Gastroesophageal sphincter (tissue), 3 donors: ENCODE data around the gene TAF11.
"Not testable (repeated sequence)": the region's sequence is repeated elsewhere in the genome, so short reads cannot be mapped to it uniquely, and the experiment has no call there.

Experiments
- POLR2A ChIP-seq, 2 donors: fragments of 450-650 bp; IDR thresholded peaks; one replicate each; pipeline ENCODE4 v1.6.1; 2017; ENCODE audit warnings: antibody characterized with exemption in 2 of 2, mild to moderate bottlenecking in 2 of 2, moderate library complexity in 1 of 2
- POLR2AphosphoS5 ChIP-seq: sonication (generic); formaldehyde crosslinking; IDR thresholded peaks from one replicate; pipeline ENCODE4 v1.6.1; 2017; ENCODE audit warnings: antibody characterized with exemption
- TF ChIP-seq, protein P1 (sequence below), 4 experiments: fragments of 200-600 bp in 2 of 4; fragments of 450-650 bp in 2 of 4; sonication (generic) in 1 of 4; IDR thresholded peaks; one replicate each; pipeline ENCODE4 v1.5.1; 2017 to 2019; ENCODE audit warnings: antibody characterized with exemption in 4 of 4, mild to moderate bottlenecking in 2 of 4, moderate library complexity in 2 of 4

GRCh38 chr6:34849066-34849465 is 38.8 kb downstream of the TAF11 start:
- TF ChIP-seq POLR2A (IDR thresholded peaks at IDR 0.05); POLR2AphosphoS5: not testable (repeated sequence)
- TF ChIP-seq, protein P1, sequence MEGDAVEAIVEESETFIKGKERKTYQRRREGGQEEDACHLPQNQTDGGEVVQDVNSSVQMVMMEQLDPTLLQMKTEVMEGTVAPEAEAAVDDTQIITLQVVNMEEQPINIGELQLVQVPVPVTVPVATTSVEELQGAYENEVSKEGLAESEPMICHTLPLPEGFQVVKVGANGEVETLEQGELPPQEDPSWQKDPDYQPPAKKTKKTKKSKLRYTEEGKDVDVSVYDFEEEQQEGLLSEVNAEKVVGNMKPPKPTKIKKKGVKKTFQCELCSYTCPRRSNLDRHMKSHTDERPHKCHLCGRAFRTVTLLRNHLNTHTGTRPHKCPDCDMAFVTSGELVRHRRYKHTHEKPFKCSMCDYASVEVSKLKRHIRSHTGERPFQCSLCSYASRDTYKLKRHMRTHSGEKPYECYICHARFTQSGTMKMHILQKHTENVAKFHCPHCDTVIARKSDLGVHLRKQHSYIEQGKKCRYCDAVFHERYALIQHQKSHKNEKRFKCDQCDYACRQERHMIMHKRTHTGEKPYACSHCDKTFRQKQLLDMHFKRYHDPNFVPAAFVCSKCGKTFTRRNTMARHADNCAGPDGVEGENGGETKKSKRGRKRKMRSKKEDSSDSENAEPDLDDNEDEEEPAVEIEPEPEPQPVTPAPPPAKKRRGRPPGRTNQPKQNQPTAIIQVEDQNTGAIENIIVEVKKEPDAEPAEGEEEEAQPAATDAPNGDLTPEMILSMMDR (IDR thresholded peaks at IDR 0.05) = not testable (repeated sequence)
